Stimulated activated CD8-positive, alpha-beta memory T cell treated with anti-CD3 and anti-CD28 coated beads, Interleukin-12 subunit alpha, Interleukin-12 subunit beta, amount 100 ng/mL, for 1 hour (primary cell): ENCODE measurements around the gene OLIG1.

ENCODE experiments used
- DNase-seq: peaks from one replicate; pipeline ENCODE4 v3.0.0-alpha.2; 2020; ENCODE audit warnings: low read depth

Gene OLIG1, protein sequence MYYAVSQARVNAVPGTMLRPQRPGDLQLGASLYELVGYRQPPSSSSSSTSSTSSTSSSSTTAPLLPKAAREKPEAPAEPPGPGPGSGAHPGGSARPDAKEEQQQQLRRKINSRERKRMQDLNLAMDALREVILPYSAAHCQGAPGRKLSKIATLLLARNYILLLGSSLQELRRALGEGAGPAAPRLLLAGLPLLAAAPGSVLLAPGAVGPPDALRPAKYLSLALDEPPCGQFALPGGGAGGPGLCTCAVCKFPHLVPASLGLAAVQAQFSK

DNA sequence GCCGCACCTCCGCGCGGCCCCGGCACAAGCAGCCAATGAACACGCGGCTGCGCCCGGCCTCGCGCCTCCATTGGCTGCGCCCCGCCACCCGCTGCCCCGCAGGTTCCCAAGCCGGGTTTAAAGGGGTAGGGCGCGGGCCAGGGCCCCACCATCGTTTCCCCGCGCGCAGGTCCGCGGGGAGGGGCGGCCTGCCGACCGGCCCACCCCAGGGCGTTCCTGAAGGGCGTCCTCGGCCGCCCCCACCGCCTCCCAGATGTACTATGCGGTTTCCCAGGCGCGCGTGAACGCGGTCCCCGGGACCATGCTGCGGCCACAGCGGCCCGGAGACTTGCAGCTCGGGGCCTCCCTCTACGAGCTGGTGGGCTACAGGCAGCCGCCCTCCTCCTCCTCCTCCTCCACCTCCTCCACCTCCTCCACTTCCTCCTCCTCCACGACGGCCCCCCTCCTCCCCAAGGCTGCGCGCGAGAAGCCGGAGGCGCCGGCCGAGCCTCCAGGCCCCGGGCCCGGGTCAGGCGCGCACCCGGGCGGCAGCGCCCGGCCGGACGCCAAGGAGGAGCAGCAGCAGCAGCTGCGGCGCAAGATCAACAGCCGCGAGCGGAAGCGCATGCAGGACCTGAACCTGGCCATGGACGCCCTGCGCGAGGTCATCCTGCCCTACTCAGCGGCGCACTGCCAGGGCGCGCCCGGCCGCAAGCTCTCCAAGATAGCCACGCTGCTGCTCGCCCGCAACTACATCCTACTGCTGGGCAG lies at the start of gene OLIG1:
Gene OLIG1 (plus strand): TSS at position 148 of the 750 bp plus-strand sequence. CDS start 106 bp downstream, at position 254.
- DNase-seq: no peak

DNA sequence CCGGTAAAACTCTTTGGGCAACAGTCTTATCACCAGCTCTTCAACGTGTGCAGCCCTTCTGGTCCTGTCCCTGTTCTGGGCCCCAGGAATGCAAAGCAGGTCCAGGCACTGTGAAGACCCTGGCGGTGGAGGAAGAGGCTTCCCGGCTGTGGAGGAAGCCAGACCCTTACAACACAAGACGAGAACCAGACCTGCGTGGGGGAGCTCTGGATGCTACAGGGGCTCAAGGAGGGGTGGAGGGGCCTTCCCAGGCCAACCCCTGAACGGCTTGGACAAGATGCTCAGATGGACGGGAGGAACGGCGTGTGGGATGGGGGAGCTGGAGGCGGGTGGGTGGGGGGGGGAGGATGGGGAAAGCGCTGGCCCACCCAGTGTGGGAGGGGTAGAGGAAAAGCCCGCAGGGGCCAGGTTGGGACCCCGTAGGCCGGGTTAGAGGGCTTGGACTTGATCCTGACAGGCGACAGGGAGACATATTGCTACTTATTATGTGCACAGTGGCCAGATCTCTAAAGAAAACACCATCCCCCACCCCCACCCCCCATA lies 49.3 kb upstream of the OLIG1 start:
- DNase-seq: no peak

DNA sequence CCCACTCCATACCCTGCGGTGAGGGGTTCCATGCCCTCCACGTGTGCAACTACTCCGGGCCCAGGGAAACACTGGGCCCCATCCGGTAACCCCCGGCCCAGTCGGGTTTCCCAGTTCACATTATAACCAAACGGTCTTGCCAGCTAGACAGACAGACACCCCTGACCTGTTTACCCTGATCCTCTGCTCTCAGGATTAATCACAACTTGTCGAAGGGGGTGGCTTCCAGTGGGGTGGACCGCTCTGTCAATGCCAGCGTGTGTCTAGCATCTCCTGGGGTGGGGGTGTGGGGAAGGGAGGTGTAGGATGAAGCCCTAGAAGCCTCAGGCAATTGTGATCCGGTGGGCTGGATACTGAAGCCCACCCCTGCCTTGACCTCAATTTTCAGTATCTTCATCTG lies 48.8 kb upstream of the OLIG1 start:
- no peak for DNase-seq

DNA sequence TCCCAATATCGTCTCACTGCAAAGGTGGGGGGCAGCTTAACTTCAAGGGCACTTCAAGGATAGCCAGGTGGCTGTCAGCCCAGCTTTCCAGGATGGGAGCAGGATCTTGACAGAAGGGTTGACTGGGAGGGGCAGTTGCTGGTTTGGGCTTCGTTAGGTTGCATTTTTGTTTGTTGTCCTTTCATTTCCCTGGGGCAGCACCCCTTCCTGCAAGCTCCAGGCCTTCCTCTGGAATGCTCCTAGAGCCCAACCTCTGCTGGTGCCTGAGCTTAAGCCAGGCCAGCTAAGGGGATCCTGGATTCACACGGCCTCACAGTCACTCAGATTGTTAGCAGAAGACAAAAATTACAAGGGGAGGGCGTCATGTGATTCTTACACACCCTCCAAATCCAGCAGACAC lies 48.3 kb upstream of the OLIG1 start:
- DNase-seq: no peak

DNA sequence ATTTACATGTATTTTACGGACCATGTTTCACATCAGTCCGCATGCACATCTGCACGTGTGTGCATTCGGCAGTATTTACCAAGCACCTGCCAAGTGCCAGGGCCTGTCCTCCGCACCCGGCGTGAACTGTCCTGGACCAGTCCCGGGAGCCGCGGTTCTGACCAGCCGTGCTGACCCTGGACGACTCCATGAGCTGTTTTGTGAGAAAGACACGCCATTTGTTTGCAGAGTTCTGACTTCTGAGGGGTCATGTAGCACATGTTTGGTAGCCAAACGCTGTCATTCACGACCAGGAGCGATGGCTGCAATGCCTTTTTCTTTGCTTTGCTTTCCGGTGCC lies 47.5 kb upstream of the OLIG1 start:
- no peak for DNase-seq

DNA sequence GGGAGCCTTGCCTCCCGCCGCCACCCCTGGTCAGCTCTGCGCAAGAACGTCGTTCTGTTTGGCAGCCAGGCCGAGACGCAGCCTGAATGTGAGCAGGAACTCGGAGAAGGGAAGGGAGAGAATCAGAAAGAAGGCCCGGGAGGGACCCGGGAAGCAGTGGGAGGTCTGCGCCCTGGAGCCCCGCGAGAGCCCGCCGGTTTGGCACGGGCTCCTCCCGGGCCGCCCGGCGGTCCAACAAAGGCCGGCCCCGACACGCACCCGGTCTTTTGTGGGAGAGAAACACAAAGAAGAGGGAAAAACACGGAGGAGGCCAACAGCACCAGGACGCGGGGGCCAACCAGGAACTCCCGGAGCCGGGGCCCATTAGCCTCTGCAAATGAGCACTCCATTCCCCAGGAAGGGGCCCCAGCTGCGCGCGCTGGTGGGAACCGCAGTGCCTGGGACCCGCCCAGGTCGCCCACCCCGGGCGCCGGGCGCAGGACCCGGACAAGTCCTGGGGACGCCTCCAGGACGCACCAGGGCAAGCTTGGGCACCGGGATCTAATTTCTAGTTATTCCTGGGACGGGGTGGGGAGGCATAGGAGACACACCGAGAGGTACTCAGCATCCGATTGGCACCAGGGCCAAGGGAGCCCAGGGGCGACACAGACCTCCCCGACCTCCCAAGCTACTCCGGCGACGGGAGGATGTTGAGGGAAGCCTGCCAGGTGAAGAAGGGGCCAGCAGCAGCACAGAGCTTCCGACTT lies 46.9 kb upstream of the OLIG1 start:
- no peak for DNase-seq

DNA sequence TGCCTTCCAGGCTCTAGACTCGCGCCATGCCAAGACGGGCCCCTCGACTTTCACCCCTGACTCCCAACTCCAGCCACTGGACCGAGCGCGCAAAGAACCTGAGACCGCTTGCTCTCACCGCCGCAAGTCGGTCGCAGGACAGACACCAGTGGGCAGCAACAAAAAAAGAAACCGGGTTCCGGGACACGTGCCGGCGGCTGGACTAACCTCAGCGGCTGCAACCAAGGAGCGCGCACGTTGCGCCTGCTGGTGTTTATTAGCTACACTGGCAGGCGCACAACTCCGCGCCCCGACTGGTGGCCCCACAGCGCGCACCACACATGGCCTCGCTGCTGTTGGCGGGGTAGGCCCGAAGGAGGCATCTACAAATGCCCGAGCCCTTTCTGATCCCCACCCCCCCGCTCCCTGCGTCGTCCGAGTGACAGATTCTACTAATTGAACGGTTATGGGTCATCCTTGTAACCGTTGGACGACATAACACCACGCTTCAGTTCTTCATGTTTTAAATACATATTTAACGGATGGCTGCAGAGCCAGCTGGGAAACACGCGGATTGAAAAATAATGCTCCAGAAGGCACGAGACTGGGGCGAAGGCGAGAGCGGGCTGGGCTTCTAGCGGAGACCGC lies 46.3 kb upstream of the OLIG1 start:
- DNase-seq: no peak

DNA sequence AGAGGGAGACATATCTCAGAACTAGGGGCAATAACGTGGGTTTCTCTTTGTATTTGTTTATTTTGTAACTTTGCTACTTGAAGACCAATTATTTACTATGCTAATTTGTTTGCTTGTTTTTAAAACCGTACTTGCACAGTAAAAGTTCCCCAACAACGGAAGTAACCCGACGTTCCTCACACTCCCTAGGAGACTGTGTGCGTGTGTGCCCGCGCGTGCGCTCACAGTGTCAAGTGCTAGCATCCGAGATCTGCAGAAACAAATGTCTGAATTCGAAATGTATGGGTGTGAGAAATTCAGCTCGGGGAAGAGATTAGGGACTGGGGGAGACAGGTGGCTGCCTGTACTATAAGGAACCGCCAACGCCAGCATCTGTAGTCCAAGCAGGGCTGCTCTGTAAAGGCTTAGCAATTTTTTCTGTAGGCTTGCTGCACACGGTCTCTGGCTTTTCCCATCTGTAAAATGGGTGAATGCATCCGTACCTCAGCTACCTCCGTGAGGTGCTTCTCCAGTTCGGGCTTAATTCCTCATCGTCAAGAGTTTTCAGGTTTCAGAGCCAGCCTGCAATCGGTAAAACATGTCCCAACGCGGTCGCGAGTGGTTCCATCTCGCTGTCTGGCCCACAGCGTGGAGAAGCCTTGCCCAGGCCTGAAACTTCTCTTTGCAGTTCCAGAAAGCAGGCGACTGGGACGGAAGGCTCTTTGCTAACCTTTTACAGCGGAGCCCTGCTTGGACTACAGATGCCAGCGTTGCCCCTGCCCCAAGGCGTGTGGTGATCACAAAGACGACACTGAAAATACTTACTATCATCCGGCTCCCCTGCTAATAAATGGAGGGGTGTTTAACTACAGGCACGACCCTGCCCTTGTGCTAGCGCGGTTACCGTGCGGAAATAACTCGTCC lies 45.5 kb upstream of the OLIG1 start:
- no peak for DNase-seq

DNA sequence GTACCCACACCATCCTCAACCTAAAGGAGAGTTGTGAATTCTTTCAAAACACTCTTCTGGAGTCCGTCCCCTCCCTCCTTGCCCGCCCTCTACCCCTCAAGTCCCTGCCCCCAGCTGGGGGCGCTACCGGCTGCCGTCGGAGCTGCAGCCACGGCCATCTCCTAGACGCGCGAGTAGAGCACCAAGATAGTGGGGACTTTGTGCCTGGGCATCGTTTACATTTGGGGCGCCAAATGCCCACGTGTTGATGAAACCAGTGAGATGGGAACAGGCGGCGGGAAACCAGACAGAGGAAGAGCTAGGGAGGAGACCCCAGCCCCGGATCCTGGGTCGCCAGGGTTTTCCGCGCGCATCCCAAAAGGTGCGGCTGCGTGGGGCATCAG lies 44.8 kb upstream of the OLIG1 start:
- no peak for DNase-seq

DNA sequence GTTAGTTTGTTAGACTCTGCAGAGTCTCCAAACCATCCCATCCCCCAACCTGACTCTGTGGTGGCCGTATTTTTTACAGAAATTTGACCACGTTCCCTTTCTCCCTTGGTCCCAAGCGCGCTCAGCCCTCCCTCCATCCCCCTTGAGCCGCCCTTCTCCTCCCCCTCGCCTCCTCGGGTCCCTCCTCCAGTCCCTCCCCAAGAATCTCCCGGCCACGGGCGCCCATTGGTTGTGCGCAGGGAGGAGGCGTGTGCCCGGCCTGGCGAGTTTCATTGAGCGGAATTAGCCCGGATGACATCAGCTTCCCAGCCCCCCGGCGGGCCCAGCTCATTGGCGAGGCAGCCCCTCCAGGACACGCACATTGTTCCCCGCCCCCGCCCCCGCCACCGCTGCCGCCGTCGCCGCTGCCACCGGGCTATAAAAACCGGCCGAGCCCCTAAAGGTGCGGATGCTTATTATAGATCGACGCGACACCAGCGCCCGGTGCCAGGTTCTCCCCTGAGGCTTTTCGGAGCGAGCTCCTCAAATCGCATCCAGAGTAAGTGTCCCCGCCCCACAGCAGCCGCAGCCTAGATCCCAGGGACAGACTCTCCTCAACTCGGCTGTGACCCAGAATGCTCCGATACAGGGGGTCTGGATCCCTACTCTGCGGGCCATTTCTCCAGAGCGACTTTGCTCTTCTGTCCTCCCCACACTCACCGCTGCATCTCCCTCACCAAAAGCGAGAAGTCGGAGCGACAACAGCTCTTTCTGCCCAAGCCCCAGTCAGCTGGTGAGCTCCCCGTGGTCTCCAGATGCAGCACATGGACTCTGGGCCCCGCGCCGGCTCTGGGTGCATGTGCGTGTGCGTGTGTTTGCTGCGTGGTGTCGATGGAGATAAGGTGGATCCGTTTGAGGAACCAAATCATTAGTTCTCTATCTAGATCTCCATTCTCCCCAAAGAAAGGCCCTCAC lies 44.2 kb upstream of the OLIG1 start, which contains the start of gene OLIG2:
Gene OLIG2 (plus strand): TSS at position 447 of the 954 bp plus-strand sequence. CDS start 928 bp downstream, outside the sequence.
- no peak for DNase-seq

DNA sequence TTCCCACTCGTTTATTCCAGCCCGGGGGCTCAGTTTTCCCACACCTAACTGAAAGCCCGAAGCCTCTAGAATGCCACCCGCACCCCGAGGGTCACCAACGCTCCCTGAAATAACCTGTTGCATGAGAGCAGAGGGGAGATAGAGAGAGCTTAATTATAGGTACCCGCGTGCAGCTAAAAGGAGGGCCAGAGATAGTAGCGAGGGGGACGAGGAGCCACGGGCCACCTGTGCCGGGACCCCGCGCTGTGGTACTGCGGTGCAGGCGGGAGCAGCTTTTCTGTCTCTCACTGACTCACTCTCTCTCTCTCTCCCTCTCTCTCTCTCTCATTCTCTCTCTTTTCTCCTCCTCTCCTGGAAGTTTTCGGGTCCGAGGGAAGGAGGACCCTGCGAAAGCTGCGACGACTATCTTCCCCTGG lies 43.5 kb upstream of the OLIG1 start:
- no peak for DNase-seq

DNA sequence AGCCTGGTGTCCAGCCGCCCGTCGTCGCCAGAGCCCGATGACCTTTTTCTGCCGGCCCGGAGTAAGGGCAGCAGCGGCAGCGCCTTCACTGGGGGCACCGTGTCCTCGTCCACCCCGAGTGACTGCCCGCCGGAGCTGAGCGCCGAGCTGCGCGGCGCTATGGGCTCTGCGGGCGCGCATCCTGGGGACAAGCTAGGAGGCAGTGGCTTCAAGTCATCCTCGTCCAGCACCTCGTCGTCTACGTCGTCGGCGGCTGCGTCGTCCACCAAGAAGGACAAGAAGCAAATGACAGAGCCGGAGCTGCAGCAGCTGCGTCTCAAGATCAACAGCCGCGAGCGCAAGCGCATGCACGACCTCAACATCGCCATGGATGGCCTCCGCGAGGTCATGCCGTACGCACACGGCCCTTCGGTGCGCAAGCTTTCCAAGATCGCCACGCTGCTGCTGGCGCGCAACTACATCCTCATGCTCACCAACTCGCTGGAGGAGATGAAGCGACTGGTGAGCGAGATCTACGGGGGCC lies 43.0 kb upstream of the OLIG1 start:
- no peak for DNase-seq

DNA sequence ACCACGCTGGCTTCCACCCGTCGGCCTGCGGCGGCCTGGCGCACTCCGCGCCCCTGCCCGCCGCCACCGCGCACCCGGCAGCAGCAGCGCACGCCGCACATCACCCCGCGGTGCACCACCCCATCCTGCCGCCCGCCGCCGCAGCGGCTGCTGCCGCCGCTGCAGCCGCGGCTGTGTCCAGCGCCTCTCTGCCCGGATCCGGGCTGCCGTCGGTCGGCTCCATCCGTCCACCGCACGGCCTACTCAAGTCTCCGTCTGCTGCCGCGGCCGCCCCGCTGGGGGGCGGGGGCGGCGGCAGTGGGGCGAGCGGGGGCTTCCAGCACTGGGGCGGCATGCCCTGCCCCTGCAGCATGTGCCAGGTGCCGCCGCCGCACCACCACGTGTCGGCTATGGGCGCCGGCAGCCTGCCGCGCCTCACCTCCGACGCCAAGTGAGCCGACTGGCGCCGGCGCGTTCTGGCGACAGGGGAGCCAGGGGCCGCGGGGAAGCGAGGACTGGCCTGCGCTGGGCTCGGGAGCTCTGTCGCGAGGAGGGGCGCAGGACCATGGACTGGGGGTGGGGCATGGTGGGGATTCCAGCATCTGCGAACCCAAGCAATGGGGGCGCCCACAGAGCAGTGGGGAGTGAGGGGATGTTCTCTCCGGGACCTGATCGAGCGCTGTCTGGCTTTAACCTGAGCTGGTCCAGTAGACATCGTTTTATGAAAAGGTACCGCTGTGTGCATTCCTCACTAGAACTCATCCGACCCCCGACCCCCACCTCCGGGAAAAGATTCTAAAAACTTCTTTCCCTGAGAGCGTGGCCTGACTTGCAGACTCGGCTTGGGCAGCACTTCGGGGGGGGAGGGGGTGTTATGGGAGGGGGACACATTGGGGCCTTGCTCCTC lies 42.3 kb upstream of the OLIG1 start:
- no peak for DNase-seq

DNA sequence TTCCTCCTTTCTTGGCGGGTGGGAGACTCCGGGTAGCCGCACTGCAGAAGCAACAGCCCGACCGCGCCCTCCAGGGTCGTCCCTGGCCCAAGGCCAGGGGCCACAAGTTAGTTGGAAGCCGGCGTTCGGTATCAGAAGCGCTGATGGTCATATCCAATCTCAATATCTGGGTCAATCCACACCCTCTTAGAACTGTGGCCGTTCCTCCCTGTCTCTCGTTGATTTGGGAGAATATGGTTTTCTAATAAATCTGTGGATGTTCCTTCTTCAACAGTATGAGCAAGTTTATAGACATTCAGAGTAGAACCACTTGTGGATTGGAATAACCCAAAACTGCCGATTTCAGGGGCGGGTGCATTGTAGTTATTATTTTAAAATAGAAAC lies 41.7 kb upstream of the OLIG1 start:
- no peak for DNase-seq

DNA sequence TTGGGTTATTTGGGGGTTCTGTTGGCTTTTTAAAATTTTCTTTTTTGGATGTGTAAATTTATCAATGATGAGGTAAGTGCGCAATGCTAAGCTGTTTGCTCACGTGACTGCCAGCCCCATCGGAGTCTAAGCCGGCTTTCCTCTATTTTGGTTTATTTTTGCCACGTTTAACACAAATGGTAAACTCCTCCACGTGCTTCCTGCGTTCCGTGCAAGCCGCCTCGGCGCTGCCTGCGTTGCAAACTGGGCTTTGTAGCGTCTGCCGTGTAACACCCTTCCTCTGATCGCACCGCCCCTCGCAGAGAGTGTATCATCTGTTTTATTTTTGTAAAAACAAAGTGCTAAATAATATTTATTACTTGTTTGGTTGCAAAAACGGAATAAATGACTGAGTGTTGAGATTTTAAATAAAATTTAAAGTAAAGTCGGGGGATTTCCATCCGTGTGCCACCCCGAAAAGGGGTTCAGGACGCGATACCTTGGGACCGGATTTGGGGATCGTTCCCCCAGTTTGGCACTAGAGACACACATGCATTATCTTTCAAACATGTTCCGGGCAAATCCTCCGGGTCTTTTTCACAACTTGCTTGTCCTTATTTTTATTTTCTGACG lies 41.1 kb upstream of the OLIG1 start:
- DNase-seq: peak; percentile 12

DNA sequence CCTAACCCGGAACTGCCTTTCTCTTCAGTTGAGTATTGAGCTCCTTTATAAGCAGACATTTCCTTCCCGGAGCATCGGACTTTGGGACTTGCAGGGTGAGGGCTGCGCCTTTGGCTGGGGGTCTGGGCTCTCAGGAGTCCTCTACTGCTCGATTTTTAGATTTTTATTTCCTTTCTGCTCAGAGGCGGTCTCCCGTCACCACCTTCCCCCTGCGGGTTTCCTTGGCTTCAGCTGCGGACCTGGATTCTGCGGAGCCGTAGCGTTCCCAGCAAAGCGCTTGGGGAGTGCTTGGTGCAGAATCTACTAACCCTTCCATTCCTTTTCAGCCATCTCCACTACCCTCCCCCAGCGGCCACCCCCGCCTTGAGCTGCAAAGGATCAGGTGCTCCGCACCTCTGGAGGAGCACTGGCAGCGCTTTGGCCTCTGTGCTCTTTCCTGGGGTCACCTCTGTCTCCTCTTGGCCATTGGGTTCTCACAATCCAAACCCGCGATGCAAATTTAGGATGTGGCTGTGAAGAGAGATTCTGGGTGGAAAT lies 40.5 kb upstream of the OLIG1 start:
- no peak for DNase-seq

DNA sequence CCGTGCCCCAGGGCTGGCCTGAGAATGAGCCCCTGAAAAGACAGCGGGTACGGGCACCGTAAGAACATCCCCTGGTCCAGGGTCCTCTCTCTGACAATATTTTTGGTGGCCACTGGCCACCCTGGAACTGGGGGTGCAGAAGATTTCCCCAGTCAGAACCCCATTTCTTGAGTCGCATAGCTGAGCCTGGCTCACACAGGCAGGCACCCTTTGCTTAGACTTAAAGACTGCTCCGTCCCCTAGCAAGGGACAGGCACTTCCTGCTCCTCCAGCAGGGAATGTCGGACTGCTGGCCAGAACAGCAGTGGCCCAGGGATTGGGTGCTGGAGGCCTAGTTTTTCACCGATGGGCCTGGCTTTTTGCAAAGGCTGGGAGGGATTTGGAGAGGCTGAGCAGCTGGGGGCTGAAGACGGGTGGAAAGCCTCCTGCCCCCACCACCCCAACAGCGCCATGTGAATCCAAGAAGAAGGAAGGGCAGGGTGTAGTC lies 39.9 kb upstream of the OLIG1 start:
- no peak for DNase-seq

DNA sequence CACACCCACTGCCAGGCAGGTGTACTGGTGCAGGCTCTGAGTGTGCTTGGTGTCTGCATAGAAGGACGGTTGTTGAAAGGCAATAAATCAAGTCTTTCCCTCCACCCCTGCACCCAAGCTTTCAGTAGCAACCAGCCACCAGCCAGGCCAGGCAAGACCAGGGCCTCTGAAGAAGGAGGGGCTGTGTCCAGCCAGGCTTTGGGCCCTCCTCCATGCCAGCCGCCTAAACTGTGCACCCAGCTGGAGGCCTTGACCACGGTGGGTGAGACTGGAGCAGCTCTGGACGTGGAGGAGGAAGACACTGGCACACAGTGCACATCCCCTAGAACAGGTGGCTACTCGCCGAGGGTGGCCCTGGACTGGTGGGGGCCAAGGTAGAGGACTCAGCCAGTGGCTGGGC lies 39.3 kb upstream of the OLIG1 start:
- no peak for DNase-seq
